GM12892 (cell line): ENCODE results near the gene SEC63.
A peak's percentile ranks its signal among the peaks of the same experiment; 100 is the strongest.
"Not testable (repeated sequence)": the region's sequence is repeated elsewhere in the genome, so short reads cannot be mapped to it uniquely, and the experiment has no call there.

Source experiments
- DNase-seq: peaks from one replicate; pipeline ENCODE4 v3.0.0; 2011; ENCODE audit not compliant: insufficient read length
- FAIRE-seq: peaks from 2 replicates; lab custom pipeline; 2011; peaks lifted over from hg19 to GRCh38; lab: Jason Lieb, UNC
- POLR2A ChIP-seq: IDR thresholded peaks from 2 replicates; pipeline ENCODE4 v1.6.1; 2011; ENCODE audit warnings: low read depth, low read length, control low read depth
- POLR2AphosphoS5 ChIP-seq: IDR thresholded peaks from 2 replicates; pipeline ENCODE4 v1.6.1; 2011; ENCODE audit warnings: low read depth, low read length, control low read depth
- TAF1 ChIP-seq: IDR thresholded peaks from 2 replicates; pipeline ENCODE4 v1.6.1; 2011; ENCODE audit warnings: low read depth, mild to moderate bottlenecking, control low read depth, low read length, borderline replicate concordance

Gene SEC63

GRCh38 chr6:107911692-107912091, 46.3 kb downstream of the SEC63 start:
- no peak for FAIRE-seq

GRCh38 chr6:107894809-107895396, 63.1 kb downstream of the SEC63 start:
- peak; percentile 63 for FAIRE-seq
- TF ChIP-seq POLR2A (no peak), TAF1 (no peak), POLR2AphosphoS5 (no peak)

More at GRCh38 chr6:107911692-107912091, 46.3 kb downstream of the SEC63 start:
- TF ChIP-seq POLR2AphosphoS5 (no peak), TAF1 (no peak), POLR2A (no peak)
- no peak for DNase-seq

GRCh38 chr6:107890431-107890830, 67.6 kb downstream of the SEC63 start:
- DNase-seq, FAIRE-seq: not testable (repeated sequence)

More at GRCh38 chr6:107894809-107895396, 63.1 kb downstream of the SEC63 start:
- DNase-seq = no peak

- DNase-seq, FAIRE-seq: not testable (repeated sequence)
Measured at GRCh38 chr6:107885950-107886349, 72.1 kb downstream of the SEC63 start.

- TF ChIP-seq TAF1 = no peak
- TF ChIP-seq POLR2A = no peak
- TF ChIP-seq POLR2AphosphoS5 = no peak
- no peak for DNase-seq
- FAIRE-seq = no peak
Measured at GRCh38 chr6:107879941-107880340, 78.1 kb downstream of the SEC63 start.

GRCh38 chr6:107877968-107878367, 80.0 kb downstream of the SEC63 start:
- TF ChIP-seq TAF1 (no peak), POLR2AphosphoS5 (no peak), POLR2A (no peak)
- no peak for DNase-seq
- peak; percentile 74 for FAIRE-seq

GRCh38 chr6:107871976-107872375, 86.0 kb downstream of the SEC63 start:
- FAIRE-seq = no peak
- no peak for TF ChIP-seq POLR2AphosphoS5
- no peak for TF ChIP-seq POLR2A
- TF ChIP-seq TAF1 = no peak
- DNase-seq = no peak

GRCh38 chr6:107871512-107871911, 86.5 kb downstream of the SEC63 start:
- DNase-seq = not testable (repeated sequence)

GRCh38 chr6:107871016-107871415, 87.0 kb downstream of the SEC63 start:
- FAIRE-seq (peak; percentile 14), DNase-seq (no peak)
- TF ChIP-seq TAF1 (no peak), POLR2A (no peak), POLR2AphosphoS5 (no peak)

More at GRCh38 chr6:107871512-107871911, 86.5 kb downstream of the SEC63 start:
- peak; percentile 70 for FAIRE-seq

- DNase-seq (no peak), FAIRE-seq (no peak)
- TF ChIP-seq POLR2AphosphoS5 (no peak), TAF1 (no peak), POLR2A (no peak)
Measured at GRCh38 chr6:107870381-107870780, 87.6 kb downstream of the SEC63 start.

GRCh38 chr6:107869871-107870270, 88.1 kb downstream of the SEC63 start:
- DNase-seq (no peak), FAIRE-seq (no peak)
- TF ChIP-seq TAF1 = no peak
- TF ChIP-seq POLR2AphosphoS5 = no peak
- TF ChIP-seq POLR2A = no peak

- FAIRE-seq = no peak
- TF ChIP-seq POLR2AphosphoS5 = no peak
- TF ChIP-seq POLR2A = no peak
- no peak for TF ChIP-seq TAF1
Measured at GRCh38 chr6:107868867-107869611, 89.0 kb downstream of the SEC63 start.

GRCh38 chr6:107867302-107867615, 90.7 kb downstream of the SEC63 start:
- TF ChIP-seq POLR2A = no peak
- TF ChIP-seq TAF1 = no peak
- TF ChIP-seq POLR2AphosphoS5 = no peak
- FAIRE-seq = peak; percentile 24
- no peak for DNase-seq

More at GRCh38 chr6:107868867-107869611, 89.0 kb downstream of the SEC63 start:
- no peak for DNase-seq
